Umbilical cord (tissue), 2 donors: ENCODE measurements around the gene RPL19. TPM values are rescaled to one million over a fixed set of nuclear protein-coding genes. Genes with fewer than 3 reads are reported as not detected.
"Not testable (repeated sequence)": the region's sequence is repeated elsewhere in the genome, so short reads cannot be mapped to it uniquely, and the experiment has no call there.

Source experiments
- DNase-seq: peaks from one replicate; pipeline ENCODE4 v3.0.0-alpha.2; 2015; ENCODE audit warnings: low spot score
- total RNA-seq: library from RNA; depleted of rRNA; stranded (reverse); fragments of >200 nt; gene quantifications from one replicate; pipeline ENCODE4 v1.2.3, GENCODE V29; 2014; ENCODE audit warnings: low replicate concordance; ENCODE audit not compliant: insufficient read depth

Gene RPL19
- total RNA-seq, result 1,371 TPM

DNA sequence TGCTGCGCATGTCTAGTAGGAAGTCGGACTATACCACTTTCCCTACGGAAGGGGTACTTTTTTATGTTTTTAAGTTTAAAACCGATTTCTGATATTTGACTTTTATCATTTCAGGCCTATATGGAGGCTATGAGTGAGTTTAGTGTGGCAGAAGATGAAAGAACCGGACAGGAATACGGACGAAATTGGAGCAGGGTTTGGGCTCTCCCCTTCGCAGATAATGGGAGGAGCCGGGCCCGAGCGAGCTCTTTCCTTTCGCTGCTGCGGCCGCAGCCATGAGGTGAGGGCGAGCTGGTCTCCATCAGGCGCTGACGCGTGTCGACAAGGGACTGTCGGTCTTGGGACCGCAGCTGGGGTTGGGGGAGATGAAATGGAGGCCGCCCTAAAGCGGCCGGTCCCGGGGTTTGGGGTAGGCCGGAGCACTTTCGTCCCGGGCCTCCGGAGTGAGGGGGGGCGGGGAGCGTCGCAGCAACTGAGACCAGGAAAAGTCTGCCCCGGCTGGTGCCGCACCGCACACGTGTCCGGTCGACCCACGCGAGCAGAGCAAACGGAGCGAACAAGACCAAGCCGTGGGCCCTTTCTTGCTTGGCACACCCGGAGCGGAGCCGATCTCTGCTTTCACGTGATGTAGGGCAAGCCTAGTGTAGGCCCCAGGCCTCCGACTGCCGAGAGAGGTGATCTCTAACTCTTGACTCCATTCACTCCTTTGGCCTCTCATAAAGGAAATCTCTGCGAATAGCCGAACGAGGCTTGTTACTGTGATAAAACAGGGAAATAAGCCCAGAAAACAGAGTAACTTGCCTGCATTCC is at the start of gene RPL19:
Gene RPL19, plus strand, starts transcription at position 214 of the 810 bp plus-strand sequence. Its CDS starts 62 bp downstream, at position 276.
- no peak for DNase-seq

GRCh38 chr17:39150795-39151149 is 49.3 kb upstream of the RPL19 start:
- DNase-seq, result no peak

- DNase-seq, result no peak
Measured at GRCh38 chr17:39151150-39151942, 48.7 kb upstream of the RPL19 start, which contains the start of gene PLXDC1. Gene PLXDC1, minus strand, starts transcription at chr17:39151637. Its CDS starts 200 bp downstream, at chr17:39151437.

- peak; percentile 23 for DNase-seq
Measured at GRCh38 chr17:39151943-39152818, 47.9 kb upstream of the RPL19 start.

- DNase-seq, result peak; percentile 96
Measured at GRCh38 chr17:39153599-39154051, 46.5 kb upstream of the RPL19 start.

DNA sequence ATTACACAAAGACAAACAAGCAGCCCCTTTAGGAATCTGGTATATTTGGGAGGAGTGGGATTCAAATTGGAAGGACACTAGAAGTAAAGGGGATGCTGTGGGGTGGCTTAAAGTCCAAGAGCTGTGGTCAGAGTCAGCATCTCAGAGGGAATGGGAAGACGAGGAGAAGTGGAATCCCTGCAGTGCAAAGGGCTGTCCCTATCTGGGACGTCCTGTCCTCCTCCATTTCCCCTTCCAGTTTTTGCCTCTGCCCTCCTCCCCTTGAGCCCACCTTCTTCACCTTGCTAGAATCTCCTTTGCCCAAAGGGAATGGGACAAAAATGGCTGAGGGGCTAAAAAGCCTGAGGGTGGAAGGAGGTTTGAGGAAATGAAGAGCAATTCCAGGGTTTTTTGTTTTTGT is 44.4 kb upstream of the RPL19 start:
- no peak for DNase-seq

DNA sequence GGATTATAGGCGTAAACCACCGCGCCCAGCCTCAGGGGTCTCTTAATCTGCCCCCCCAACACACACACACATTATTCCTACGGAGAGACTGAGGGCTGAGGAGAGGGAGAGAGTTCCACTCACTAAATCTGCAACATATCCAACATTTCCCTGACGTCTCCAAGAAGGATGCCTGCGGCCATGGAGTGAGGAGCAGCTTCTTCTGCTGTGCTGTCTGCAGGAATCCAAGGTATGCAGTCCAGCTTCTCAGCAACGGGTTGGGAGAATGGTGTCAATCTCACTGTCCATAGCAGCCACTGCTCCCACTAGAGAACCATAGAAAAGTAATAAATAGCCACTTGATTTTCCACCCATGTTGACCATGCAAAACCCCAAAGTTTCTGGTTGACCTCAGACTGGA is 43.6 kb upstream of the RPL19 start:
- DNase-seq, result peak; percentile 50

GRCh38 chr17:39158623-39159022 is 41.5 kb upstream of the RPL19 start:
- DNase-seq, result no peak

- no peak for DNase-seq
Measured at GRCh38 chr17:39161962-39162361, 38.1 kb upstream of the RPL19 start.

DNA sequence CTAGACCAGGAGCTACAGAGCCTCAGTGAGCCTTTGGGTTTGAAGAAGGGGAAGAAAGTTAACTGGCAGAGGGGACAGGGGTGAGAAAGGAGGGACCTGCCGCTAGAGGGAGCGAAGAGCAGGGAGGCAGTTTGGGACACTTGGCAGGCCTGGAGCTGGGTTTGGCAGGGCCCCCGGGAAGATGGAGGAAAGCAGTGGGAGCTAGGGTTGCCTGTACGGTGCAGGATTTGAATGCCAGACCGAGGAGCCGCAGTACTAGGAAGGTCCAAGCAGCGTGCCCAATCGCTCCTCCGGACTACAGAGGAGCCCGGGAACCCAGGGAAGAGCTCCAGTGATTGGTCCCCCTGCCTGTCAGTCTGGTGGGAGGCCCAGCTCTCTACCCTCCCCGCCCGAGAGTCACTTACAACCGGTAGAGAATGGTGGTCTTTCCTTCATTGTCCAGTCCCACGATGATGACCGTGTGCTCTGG is 35.4 kb upstream of the RPL19 start:
- DNase-seq, result peak; percentile 91

DNA sequence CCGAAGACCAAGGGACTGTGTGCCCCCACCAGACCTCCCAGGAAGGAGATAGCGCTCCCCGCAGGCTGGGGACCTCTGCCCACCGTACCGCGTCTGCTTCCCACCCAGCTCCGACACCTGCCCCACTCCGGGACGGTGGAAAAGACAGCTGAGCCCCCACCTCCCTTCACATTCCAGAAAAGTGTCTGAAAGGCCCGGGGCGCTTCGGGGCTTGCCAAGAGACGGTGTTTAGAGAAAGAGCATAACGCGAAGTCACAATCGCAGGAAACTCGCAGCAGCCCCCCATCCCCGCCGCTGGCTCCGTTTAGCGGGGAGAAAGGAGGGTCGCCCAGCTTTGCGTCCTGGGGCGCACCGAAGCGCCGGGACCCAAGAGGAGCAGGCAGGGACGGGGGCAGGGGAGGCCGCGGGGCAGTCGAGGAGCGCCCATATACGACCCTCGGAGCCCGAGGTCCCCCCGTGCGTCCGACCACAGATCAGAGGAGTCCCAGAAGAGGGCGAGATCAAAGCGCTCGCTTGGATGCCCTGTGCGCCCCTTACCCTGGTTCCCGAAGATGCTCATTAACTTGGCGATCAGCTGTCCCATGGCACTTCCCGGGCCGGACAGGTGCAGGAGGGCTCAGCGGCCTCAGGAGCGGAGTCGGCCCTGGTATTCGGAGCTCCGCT is 34.8 kb upstream of the RPL19 start:
- no peak for DNase-seq

- DNase-seq, result no peak
Measured at GRCh38 chr17:39165841-39166349, 34.2 kb upstream of the RPL19 start, which contains the start of gene ARL5C. Gene ARL5C, minus strand, starts transcription at chr17:39166161. Its CDS starts 401 bp downstream, at chr17:39165760.

DNA sequence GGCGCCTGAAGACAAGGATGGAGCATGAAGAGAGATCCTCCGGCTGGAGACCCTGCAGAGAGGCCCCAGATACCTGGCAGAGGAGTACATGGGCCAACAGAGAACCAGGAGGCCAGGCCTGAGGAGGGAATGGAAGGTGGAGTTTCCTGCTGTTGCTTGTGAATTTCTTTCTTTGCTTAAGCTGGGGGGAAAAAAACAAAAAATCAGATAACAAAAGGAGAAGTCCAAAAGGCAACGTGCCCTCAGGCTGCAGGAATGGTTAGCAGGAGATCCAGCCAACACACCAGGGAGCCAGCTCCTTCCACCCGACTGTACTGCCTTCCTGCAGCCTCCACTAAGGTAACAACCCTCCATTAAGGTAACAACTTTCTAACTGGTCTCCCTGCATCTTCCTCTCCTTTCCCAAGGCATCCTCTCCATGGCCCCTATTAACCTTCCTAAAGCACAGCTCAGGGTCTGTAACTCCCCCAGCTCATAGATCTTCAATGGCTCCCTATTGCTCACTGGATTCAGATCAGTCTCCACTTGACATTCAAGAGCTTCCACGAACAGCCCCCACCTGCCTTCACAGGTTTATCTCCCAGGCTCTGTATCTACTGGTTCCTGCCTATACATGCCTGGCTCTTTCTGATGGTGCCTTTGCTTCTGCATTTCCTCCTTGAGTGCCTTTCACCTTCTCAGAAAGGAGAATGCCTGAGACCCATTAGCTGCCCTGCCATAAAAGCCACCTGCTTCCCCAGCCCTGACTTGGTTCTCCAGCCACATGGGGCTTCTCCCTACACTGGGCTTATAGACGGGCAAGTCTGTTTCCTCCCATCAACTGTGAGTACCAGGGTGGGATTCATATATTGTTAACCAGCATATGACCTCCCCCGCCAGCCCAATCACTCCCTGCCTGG is 33.4 kb upstream of the RPL19 start:
- DNase-seq, result no peak

DNA sequence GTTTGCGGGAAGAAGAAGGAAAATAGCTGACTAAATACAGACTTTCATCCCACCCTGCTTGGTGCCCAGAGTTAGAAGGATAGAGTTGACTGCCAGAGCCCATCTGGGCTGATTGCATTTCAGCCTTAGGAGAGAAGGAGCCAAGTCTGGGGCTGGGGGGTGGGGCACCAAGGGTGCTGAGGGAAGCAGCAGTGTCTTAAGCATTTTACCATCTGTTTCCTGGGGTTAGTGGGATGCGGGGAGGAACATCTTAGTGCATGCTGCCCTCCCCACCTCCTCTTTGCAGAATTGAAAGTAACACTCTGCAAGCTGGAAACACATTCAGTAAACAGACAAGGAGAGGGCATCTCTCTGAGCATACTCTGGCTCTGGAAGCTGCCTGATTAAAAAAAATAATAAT is 32.6 kb upstream of the RPL19 start:
- DNase-seq, result peak; percentile 80

GRCh38 chr17:39168503-39168902 is 31.6 kb upstream of the RPL19 start:
- not testable (repeated sequence) for DNase-seq

- no peak for DNase-seq
Measured at GRCh38 chr17:39169101-39169500, 31.0 kb upstream of the RPL19 start.

DNA sequence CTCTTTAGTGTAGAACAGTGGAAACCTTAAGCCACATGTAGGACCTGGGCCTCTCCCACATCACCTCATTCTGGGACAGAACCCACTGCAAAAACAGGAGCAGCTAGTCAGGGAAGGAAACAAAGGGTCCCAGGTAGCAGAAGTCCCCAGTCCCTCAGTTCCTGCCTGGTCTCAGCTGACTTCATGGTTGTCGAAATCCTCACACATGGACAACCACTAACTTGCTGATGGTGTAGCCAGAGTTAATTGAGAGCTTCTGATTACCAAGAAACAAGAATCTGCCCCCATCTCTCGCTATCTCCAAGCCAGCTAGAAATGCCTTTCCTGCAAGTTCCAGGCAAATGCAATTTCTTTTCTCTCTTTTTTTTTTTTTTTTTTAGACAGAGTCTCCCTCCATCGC is 30.6 kb upstream of the RPL19 start:
- DNase-seq, result no peak

- no peak for DNase-seq
Measured at GRCh38 chr17:39170109-39170508, 30.0 kb upstream of the RPL19 start.

DNA sequence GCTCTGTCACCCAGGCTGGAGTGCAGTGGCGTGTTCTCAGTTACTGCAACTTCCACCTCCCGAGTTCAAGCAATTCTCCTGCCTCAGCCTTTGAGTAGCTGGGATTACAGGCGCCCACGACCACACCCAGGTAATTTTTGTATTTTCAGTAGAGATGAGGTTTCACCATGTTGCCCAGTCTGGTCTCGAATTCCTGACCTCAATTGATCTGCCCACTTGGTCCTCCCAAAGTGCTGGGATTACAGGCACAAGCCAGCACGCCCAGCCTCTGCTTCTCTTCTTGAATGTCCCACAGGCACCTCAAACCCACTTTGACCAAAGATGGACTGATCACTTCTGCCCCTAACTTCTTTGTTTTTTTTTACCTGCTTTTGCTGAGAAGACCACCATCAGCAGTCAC is 29.5 kb upstream of the RPL19 start:
- DNase-seq, result no peak

DNA sequence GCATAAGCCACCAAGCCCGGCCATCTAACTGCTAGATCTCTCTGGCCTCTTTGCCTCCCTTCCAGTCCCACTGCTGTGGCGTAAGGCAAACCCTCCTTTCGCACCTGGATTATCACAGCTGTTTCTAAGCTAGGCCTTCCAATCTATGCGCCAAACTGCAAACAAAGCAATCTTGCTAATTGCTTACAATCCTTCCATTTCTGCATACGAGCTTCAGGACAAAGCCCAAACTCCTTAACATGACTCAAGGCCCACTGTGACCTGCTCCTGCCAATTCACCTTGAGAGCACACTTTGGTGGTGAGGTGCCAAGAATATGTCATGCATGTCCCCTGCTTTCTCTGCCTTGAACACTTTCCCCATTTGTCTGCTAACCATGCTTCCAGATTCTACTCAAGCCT is 28.1 kb upstream of the RPL19 start:
- no peak for DNase-seq
